KMS-11 (cell line): ENCODE data around the gene R3HCC1L.
"Not testable (repeated sequence)": the region's sequence is repeated elsewhere in the genome, so short reads cannot be mapped to it uniquely, and the experiment has no call there.

ENCODE experiments used
- H2AFZ ChIP-seq: fragments of 200-600 bp; sonication (generic); 2 replicates; pipeline ENCODE4 v1.6.1; 2016; ENCODE audit warnings: antibody characterized with exemption, mixed run types, low read depth
- H3K27ac ChIP-seq: fragments of 200-600 bp; sonication (generic); 2 replicates; pipeline ENCODE4 v1.6.1; 2016; ENCODE audit warnings: mild to moderate bottlenecking, mixed run types
- H3K27me3 ChIP-seq: fragments of 200-600 bp; sonication (generic); 2 replicates; pipeline ENCODE4 v1.6.1; 2017; ENCODE audit warnings: mild to moderate bottlenecking, low read depth, mixed run types, moderate library complexity; ENCODE audit not compliant: insufficient read depth
- H3K36me3 ChIP-seq: fragments of 200-600 bp; sonication (generic); 2 replicates; pipeline ENCODE4 v1.6.1; 2017; ENCODE audit warnings: mild to moderate bottlenecking, mixed run types; ENCODE audit not compliant: insufficient read depth
- H3K4me1 ChIP-seq: fragments of 200-600 bp; sonication (generic); 2 replicates; pipeline ENCODE4 v1.6.1; 2016; ENCODE audit warnings: mild to moderate bottlenecking, low read depth, mixed run types; ENCODE audit not compliant: poor library complexity, severe bottlenecking
- H3K4me2 ChIP-seq: fragments of 200-600 bp; sonication (generic); 2 replicates; pipeline ENCODE4 v1.7.0; 2016; ENCODE audit warnings: mild to moderate bottlenecking, mixed run types
- H3K4me3 ChIP-seq: fragments of 200-600 bp; sonication (generic); IDR thresholded peaks from 2 replicates; pipeline ENCODE4 v1.6.1; 2017; ENCODE audit warnings: low read depth, low read length, mixed read lengths; ENCODE audit not compliant: insufficient read depth
- H3K79me2 ChIP-seq: fragments of 200-600 bp; sonication (generic); 2 replicates; pipeline ENCODE4 v1.6.1; 2016; ENCODE audit warnings: low read depth, mixed run types; ENCODE audit not compliant: insufficient read depth
- H3K9ac ChIP-seq: fragments of 200-600 bp; sonication (generic); 2 replicates; pipeline ENCODE4 v1.6.1; 2016; ENCODE audit warnings: mild to moderate bottlenecking, mixed run types
- H4K20me1 ChIP-seq: fragments of 200-600 bp; sonication (generic); 2 replicates; pipeline ENCODE4 v1.6.1; 2016; ENCODE audit warnings: mild to moderate bottlenecking, mixed run types; ENCODE audit not compliant: insufficient read depth
- CTCF ChIP-seq: fragments of 200-600 bp; sonication (generic); conservative IDR thresholded peaks from 2 replicates; pipeline ENCODE4 v1.6.1; 2017; ENCODE audit warnings: low read depth, mild to moderate bottlenecking, antibody characterized with exemption, low read length, moderate library complexity, mixed read lengths

The R3HCC1L gene

GRCh38 chr10:98172073-98172472 is 37.6 kb downstream of the R3HCC1L start:
- no peaks in the 10 kb centered on the region for H3K36me3 ChIP-seq
- H3K4me3 ChIP-seq: no peak overlapping the region
- no peak overlapping the region for H2AFZ ChIP-seq
- H4K20me1 ChIP-seq: no peaks in the 10 kb centered on the region
- no peak overlapping the region for H3K27ac ChIP-seq
- TF ChIP-seq CTCF: no peak
- H3K4me2 ChIP-seq: no peak overlapping the region
- peaks cover 4% of the 10 kb centered on the region for H3K4me1 ChIP-seq
- H3K79me2 ChIP-seq: no peaks in the 10 kb centered on the region
- H3K27me3 ChIP-seq: no peaks in the 10 kb centered on the region
- no peak overlapping the region for H3K9ac ChIP-seq

DNA sequence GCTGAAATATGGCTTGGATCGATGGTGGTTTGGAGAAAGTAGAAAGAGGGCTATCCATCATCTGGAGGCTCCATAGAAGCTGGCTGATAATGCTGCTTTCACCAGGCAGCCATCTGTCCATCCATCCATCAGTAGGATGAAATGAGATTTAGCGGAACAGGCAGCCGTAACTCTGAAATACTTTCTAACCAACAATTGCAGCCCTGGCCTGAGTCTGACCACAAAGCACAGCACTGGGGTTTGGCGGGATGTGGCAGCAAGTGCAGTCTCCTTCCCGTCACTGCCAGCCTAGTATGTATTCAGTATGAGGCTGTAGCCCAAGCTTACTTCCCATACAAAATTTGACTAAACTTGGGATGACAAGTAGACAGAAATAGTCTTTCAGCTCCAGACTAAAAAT is 38.0 kb downstream of the R3HCC1L start:
- H3K79me2 ChIP-seq: no peaks in the 10 kb centered on the region
- TF ChIP-seq CTCF: no peak
- no peak overlapping the region for H3K9ac ChIP-seq
- H3K4me3 ChIP-seq: no peak overlapping the region
- no peaks in the 10 kb centered on the region for H3K4me1 ChIP-seq
- H3K27me3 ChIP-seq: no peaks in the 10 kb centered on the region
- H2AFZ ChIP-seq: no peak overlapping the region
- no peak overlapping the region for H3K4me2 ChIP-seq
- no peak overlapping the region for H3K27ac ChIP-seq
- no peaks in the 10 kb centered on the region for H3K36me3 ChIP-seq
- H4K20me1 ChIP-seq: no peaks in the 10 kb centered on the region

GRCh38 chr10:98173260-98173659 is 38.8 kb downstream of the R3HCC1L start:
- no peak overlapping the region for H2AFZ ChIP-seq
- no peaks in the 10 kb centered on the region for H3K27me3 ChIP-seq
- H3K27ac ChIP-seq: no peak overlapping the region
- no peak overlapping the region for H3K9ac ChIP-seq
- no peak overlapping the region for H3K4me3 ChIP-seq
- TF ChIP-seq CTCF: no peak
- H3K4me2 ChIP-seq: no peak overlapping the region
- H3K4me1 ChIP-seq: no peaks in the 10 kb centered on the region
- H3K36me3 ChIP-seq: no peaks in the 10 kb centered on the region
- no peaks in the 10 kb centered on the region for H3K79me2 ChIP-seq
- H4K20me1 ChIP-seq: no peaks in the 10 kb centered on the region

DNA sequence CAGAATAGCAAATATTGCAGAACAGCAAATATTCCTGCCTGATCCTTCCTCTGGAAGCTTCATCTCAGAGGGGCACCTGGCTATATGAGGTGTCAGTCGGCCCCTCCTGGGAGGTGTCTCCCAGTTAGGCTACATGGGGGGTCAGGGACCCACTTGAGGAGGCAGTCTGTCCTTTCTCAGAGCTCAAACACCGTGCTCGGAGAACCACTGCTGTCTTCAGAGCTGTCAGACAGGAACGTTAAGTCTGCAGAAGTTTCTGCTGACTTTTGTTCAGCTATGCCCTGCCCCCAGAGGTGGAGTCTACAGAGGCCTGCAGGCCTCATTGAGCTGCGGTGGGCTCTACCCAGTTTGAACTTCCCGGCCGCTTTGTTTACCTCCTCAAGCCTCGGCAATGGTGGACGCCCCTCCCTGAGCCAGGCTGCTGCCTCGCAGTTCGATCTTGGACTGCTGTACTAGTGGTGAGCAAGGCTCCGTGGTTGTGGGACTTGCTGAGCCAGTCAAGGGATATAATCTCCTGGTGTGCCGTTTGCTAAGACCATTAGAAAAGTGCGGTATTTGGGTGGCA is 48.0 kb downstream of the R3HCC1L start:
- not testable (repeated sequence) for H3K79me2 ChIP-seq, H4K20me1 ChIP-seq, H3K4me2 ChIP-seq, H3K27ac ChIP-seq, H3K4me3 ChIP-seq, H3K27me3 ChIP-seq, H3K4me1 ChIP-seq, H3K9ac ChIP-seq, H3K36me3 ChIP-seq, H2AFZ ChIP-seq

- TF ChIP-seq CTCF: no peak
- Histone ChIP-seq H2AFZ (no peak overlapping the region), H3K4me3 (no peak overlapping the region), H3K27ac (no peak overlapping the region), H3K36me3 (no peaks in the 10 kb centered on the region), H3K4me2 (no peak overlapping the region), H3K4me1 (no peaks in the 10 kb centered on the region), H3K27me3 (no peaks in the 10 kb centered on the region), H4K20me1 (no peaks in the 10 kb centered on the region), H3K79me2 (no peaks in the 10 kb centered on the region), H3K9ac (no peak overlapping the region)
Observed at GRCh38 chr10:98186681-98187080, 52.2 kb downstream of the R3HCC1L start.

DNA sequence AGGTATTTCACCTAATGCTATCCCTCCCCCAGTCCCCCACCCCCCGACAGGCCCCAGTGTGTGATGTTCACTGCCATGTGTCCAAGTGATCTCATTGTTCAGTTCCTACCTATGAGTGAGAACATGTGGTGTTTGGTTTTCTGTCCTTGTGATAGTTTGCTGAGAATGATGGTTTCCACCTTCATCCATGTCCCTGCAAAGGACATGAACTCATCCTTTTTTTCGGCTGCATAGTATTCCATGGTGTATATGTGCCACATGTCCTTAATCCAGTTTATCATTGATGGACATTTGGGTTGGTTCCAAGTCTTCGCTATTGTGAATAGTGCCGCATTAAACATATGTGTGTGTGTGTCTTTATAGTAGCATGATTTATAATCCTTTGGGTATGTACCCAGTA is 56.3 kb downstream of the R3HCC1L start:
- not testable (repeated sequence) for H3K4me2 ChIP-seq, H3K4me1 ChIP-seq, H3K27me3 ChIP-seq, H3K9ac ChIP-seq, H3K79me2 ChIP-seq, H3K36me3 ChIP-seq, H2AFZ ChIP-seq, H4K20me1 ChIP-seq, H3K27ac ChIP-seq, H3K4me3 ChIP-seq
